GM21723 (cell line): ENCODE results near the gene SERPINA5.

Experiments
- ATAC-seq: cut with Tn5 transposase; IDR thresholded peaks from one replicate; pipeline ENCODE4 v1.9.1; 2021; ENCODE audit warnings: mild to moderate bottlenecking, moderate library complexity; ENCODE audit not compliant: unreplicated experiment

Gene SERPINA5

GRCh38 chr14:94581127-94581999 is at the start of gene SERPINA5:
Gene SERPINA5, plus strand, starts transcription at chr14:94581426. Its CDS starts 5,937 bp downstream, at chr14:94587363.
- ATAC-seq: no peak

GRCh38 chr14:94532447-94532846 is 48.8 kb upstream of the SERPINA5 start:
- ATAC-seq: peak; percentile 60

- ATAC-seq: no peak
These were observed 45.7 kb upstream of the SERPINA5 start for GRCh38 chr14:94535506-94535905.

GRCh38 chr14:94536836-94537235 is 44.4 kb upstream of the SERPINA5 start:
- no peak for ATAC-seq

GRCh38 chr14:94538070-94538740 is 43.0 kb upstream of the SERPINA5 start:
- ATAC-seq: no peak

- no peak for ATAC-seq
These were observed 42.0 kb upstream of the SERPINA5 start for GRCh38 chr14:94539181-94539580.

- ATAC-seq: no peak
These were observed 41.0 kb upstream of the SERPINA5 start for GRCh38 chr14:94540031-94540794.

GRCh38 chr14:94541234-94541975 is 39.8 kb upstream of the SERPINA5 start:
- ATAC-seq: no peak

- ATAC-seq: no peak
These were observed 39.0 kb upstream of the SERPINA5 start for GRCh38 chr14:94542111-94542810.

GRCh38 chr14:94542811-94543440 is 38.3 kb upstream of the SERPINA5 start:
- ATAC-seq: no peak

- ATAC-seq: no peak
These were observed 37.6 kb upstream of the SERPINA5 start for GRCh38 chr14:94543449-94544124.

GRCh38 chr14:94544726-94545125 is 36.5 kb upstream of the SERPINA5 start:
- no peak for ATAC-seq

- no peak for ATAC-seq
These were observed 35.9 kb upstream of the SERPINA5 start for GRCh38 chr14:94545131-94545841.

GRCh38 chr14:94547151-94547680 is 34.0 kb upstream of the SERPINA5 start:
- ATAC-seq: no peak

- ATAC-seq: no peak
These were observed 33.5 kb upstream of the SERPINA5 start for GRCh38 chr14:94547726-94548125.

GRCh38 chr14:94548131-94548998 is 32.9 kb upstream of the SERPINA5 start:
- ATAC-seq: no peak
